Endothelial cell of umbilical vein (primary cell): ENCODE results near the gene MATR3. TPM values are rescaled to one million over a fixed set of nuclear protein-coding genes. Genes with fewer than 3 reads are reported as not detected.

Experiments used
- BruUV-seq: library from RNA; stranded (reverse); fragments of 400-500 nt; replicated peaks from 2 replicates; lab custom pipeline; 2021; lab: Mats Ljungman, UMichigan
- CTCF ChIA-PET: fragments of 300-600, 350-600 bp; sonication (Branson Sonifier 250); formaldehyde crosslinking; loops from one replicate; lab custom pipeline; 2021; ENCODE audit warnings: antibody characterized with exemption, inconsistent platforms; lab: Charles Lee
- POLR2A ChIA-PET: fragments of 300-600, 350-600 bp; sonication (Branson Sonifier 250); formaldehyde crosslinking; loops from one replicate; lab custom pipeline; 2021; ENCODE audit warnings: antibody characterized with exemption, inconsistent platforms; lab: Charles Lee
- DNase-seq: peaks from one replicate; pipeline ENCODE4 v3.0.0-alpha.2; 2011; ENCODE audit warnings: low read depth, low spot score
- FAIRE-seq: peaks from 2 replicates; lab custom pipeline; 2011; peaks lifted over from hg19 to GRCh38; lab: Jason Lieb, UNC
- H2AFZ ChIP-seq: 2 replicates; pipeline ENCODE4 v1.6.0; 2012; ENCODE audit warnings: low read depth, low read length, control low read depth, inconsistent platforms
- H3K27ac ChIP-seq: 2 replicates; pipeline ENCODE4 v1.5.1; 2011; ENCODE audit warnings: low read depth, mild to moderate bottlenecking, control low read depth, low read length, moderate library complexity; ENCODE audit not compliant: insufficient read depth
- H3K27me3 ChIP-seq, 2 experiments: 2 replicates each; pipeline versions ENCODE4 v1.6.0 to v1.6.1; 2011; ENCODE audit warnings: low read length in 2 of 2, mixed read lengths in 1 of 2; ENCODE audit not compliant: control insufficient read depth in 2 of 2, insufficient read depth in 2 of 2
- H3K36me3 ChIP-seq, 2 experiments: 2 replicates in 1 of 2; 3 replicates in 1 of 2; pipeline ENCODE4 v1.5.1; 2011; ENCODE audit warnings: low read length in 2 of 2, mild to moderate bottlenecking in 1 of 2, moderate library complexity in 1 of 2; ENCODE audit not compliant: control insufficient read depth in 2 of 2, insufficient read depth in 2 of 2; ENCODE audit errors: extremely low read depth in 1 of 2
- H3K4me1 ChIP-seq: 3 replicates; pipeline ENCODE4 v1.5.1; 2011; ENCODE audit warnings: mild to moderate bottlenecking, low read length; ENCODE audit not compliant: control insufficient read depth, insufficient read depth; ENCODE audit errors: extremely low read depth
- H3K4me2 ChIP-seq: 2 replicates; pipeline ENCODE4 v1.6.1; 2011; ENCODE audit warnings: low read length, control low read depth, mixed read lengths; ENCODE audit not compliant: insufficient read depth
- H3K4me3 ChIP-seq, 3 experiments: fragments of 200-600 bp in 1 of 3; sonication (generic), shearing (Covaris generic) in 1 of 3; replicated peaks in 1 of 3; 2 replicates each; pipeline ENCODE4 v1.5.1; 2011 to 2016; ENCODE audit warnings: control low read depth in 3 of 3, low read length in 3 of 3, mild to moderate bottlenecking in 2 of 3, inconsistent platforms in 1 of 3, low read depth in 1 of 3, moderate library complexity in 1 of 3; ENCODE audit not compliant: insufficient read depth in 1 of 3
- H3K79me2 ChIP-seq: 2 replicates; pipeline ENCODE4 v1.6.0; 2012; ENCODE audit warnings: low read length, inconsistent platforms; ENCODE audit not compliant: control insufficient read depth, insufficient read depth
- H3K9ac ChIP-seq: replicated peaks from 2 replicates; pipeline ENCODE3; 2011; ENCODE audit warnings: low read length, control low read depth; ENCODE audit not compliant: insufficient read depth; ENCODE audit errors: extremely low read depth
- H3K9me1 ChIP-seq: replicated peaks from 3 replicates; pipeline ENCODE4 v1.6.0; 2011; ENCODE audit warnings: mild to moderate bottlenecking, low read length; ENCODE audit not compliant: control insufficient read depth, insufficient read depth; ENCODE audit errors: extremely low read depth
- H3K9me3 ChIP-seq: replicated peaks from 2 replicates; pipeline ENCODE4 v1.5.1; 2012; ENCODE audit warnings: low read length, inconsistent platforms; ENCODE audit not compliant: control insufficient read depth, insufficient read depth
- H4K20me1 ChIP-seq: replicated peaks from 2 replicates; pipeline ENCODE3; 2011; ENCODE audit warnings: mild to moderate bottlenecking, low read length; ENCODE audit not compliant: control insufficient read depth, insufficient read depth; ENCODE audit errors: extremely low read depth
- CTCF ChIP-seq, 2 donors: IDR thresholded peaks; 1 replicate in 1 of 2; 2 replicates in 1 of 2; pipeline ENCODE4 v1.5.1; 2011; ENCODE audit warnings: low read length in 2 of 2, mild to moderate bottlenecking in 2 of 2, moderate library complexity in 2 of 2, control low read depth in 1 of 2, inconsistent platforms in 1 of 2, low read depth in 1 of 2; ENCODE audit not compliant: insufficient read depth in 1 of 2; ENCODE audit errors: extremely low read depth in 1 of 2
- EZH2 ChIP-seq: IDR thresholded peaks from 2 replicates; pipeline ENCODE4 v1.6.1; 2012; ENCODE audit warnings: borderline replicate concordance, low read depth, mild to moderate bottlenecking, moderate library complexity, low read length, inconsistent platforms; ENCODE audit not compliant: severe bottlenecking
- FOS ChIP-seq: IDR thresholded peaks from 2 replicates; pipeline ENCODE4 v1.6.1; 2011; ENCODE audit warnings: mild to moderate bottlenecking, low read length, moderate library complexity, borderline replicate concordance; ENCODE audit not compliant: insufficient read depth
- GATA2 ChIP-seq: IDR thresholded peaks from 2 replicates; pipeline ENCODE4 v1.7.0; 2011; ENCODE audit warnings: low read depth, mild to moderate bottlenecking, moderate library complexity, mixed read lengths, low read length; ENCODE audit not compliant: insufficient read length, insufficient read depth
- JUN ChIP-seq: IDR thresholded peaks from 2 replicates; pipeline ENCODE4 v1.6.1; 2011; ENCODE audit warnings: borderline replicate concordance, low read depth; ENCODE audit not compliant: insufficient read length, insufficient read depth
- MAX ChIP-seq: IDR thresholded peaks from 2 replicates; pipeline ENCODE4 v1.6.1; 2011; ENCODE audit not compliant: insufficient read depth, insufficient read length
- MYC ChIP-seq: IDR thresholded peaks from one replicate; pipeline ENCODE4 v1.6.1; 2011; ENCODE audit warnings: mild to moderate bottlenecking, low read depth, low read length
- POLR2A ChIP-seq: IDR thresholded peaks from 2 replicates; pipeline ENCODE4 v1.6.1; 2012; ENCODE audit warnings: low read depth, mild to moderate bottlenecking, control low read depth, low read length
- POLR2AphosphoS5 ChIP-seq: IDR thresholded peaks from 2 replicates; pipeline ENCODE4 v1.6.1; 2012; ENCODE audit warnings: low read depth, mild to moderate bottlenecking, control low read depth, low read length, moderate library complexity; ENCODE audit not compliant: insufficient read depth
- dilution Hi-C: fragments of 300-500 bp; cut with MboI; formaldehyde crosslinking; loops from one replicate; pipeline ENCODE4 v1.15.0; 2019; ENCODE audit warnings: low sequenced_read_pairs; ENCODE audit not compliant: extremely low pct_ligation_motif_present
- intact Hi-C: fragments of 100-400 bp; cut with micrococcal nuclease; formaldehyde crosslinking; loops from one replicate; pipeline ENCODE4 v1.10.0; 2022
- polyA plus RNA-seq, 4 experiments: library from polyadenylated mRNA; depleted of rRNA in 3 of 4; stranded (reverse) in 3 of 4; unstranded in 1 of 4; fragments of >200 nt; gene quantifications; 2 replicates each; pipeline versions ENCODE4 v1.2.1 to v1.2.3, GENCODE V29; 2011 to 2012; ENCODE audit warnings: missing spikeins in 1 of 4
- total RNA-seq: library from RNA; stranded (reverse); gene quantifications from 2 replicates; pipeline ENCODE4 v1.2.3, GENCODE V29; 2021

MATR3 gene
- total and polyA plus RNA-seq, 2 donors (not counting 3 experiments of a cell fraction or from before 2014, with no cell fraction given) = 64.0 to 158 TPM

- no peak for TF ChIP-seq POLR2AphosphoS5
- TF ChIP-seq JUN = no peak
- TF ChIP-seq EZH2 = no peak
- no peak for TF ChIP-seq MAX
- no peak for TF ChIP-seq POLR2A
- TF ChIP-seq FOS = no peak
- POLR2A ChIA-PET = no interaction called here
- CTCF ChIA-PET = no interaction called here
- no peak overlapping the region for H3K27ac ChIP-seq
- no peaks in the 10 kb centered on the region for H3K9me1 ChIP-seq
- BruUV-seq = no TSS peak
- H3K36me3 ChIP-seq = peaks cover 2 to 17% of the 10 kb centered on the region in 2 experiments
- DNase-seq (no peak), FAIRE-seq (no peak)
- dilution Hi-C loops = no loop called here
- no peaks in the 10 kb centered on the region for H3K9me3 ChIP-seq
- no peak overlapping the region for H3K4me2 ChIP-seq
- peaks cover 13% of the 10 kb centered on the region for H3K79me2 ChIP-seq
- no peak overlapping the region for H3K9ac ChIP-seq
- intact Hi-C loops = no loop called here
- H3K27me3 ChIP-seq = no peaks in the 10 kb centered on the region
- H4K20me1 ChIP-seq = peaks cover 3% of the 10 kb centered on the region
- H3K4me1 ChIP-seq = no peaks in the 10 kb centered on the region
- H2AFZ ChIP-seq = no peak overlapping the region
- no peak overlapping the region for H3K4me3 ChIP-seq
These were observed 70.4 kb downstream of the MATR3 start for GRCh38 chr5:139363937-139364336.

GRCh38 chr5:139364466-139364865 is 70.9 kb downstream of the MATR3 start:
- DNase-seq (no peak), FAIRE-seq (no peak)
- Histone ChIP-seq H3K36me3 (peaks cover 2 to 20% of the 10 kb centered on the region in 2 experiments), H3K79me2 (peaks cover 11% of the 10 kb centered on the region), H3K9ac (no peak overlapping the region), H2AFZ (no peak overlapping the region), H3K9me1 (no peaks in the 10 kb centered on the region), H4K20me1 (peaks cover 3% of the 10 kb centered on the region), H3K27me3 (no peaks in the 10 kb centered on the region), H3K4me1 (no peaks in the 10 kb centered on the region), H3K9me3 (no peaks in the 10 kb centered on the region), H3K4me2 (no peak overlapping the region), H3K4me3 (no peak overlapping the region), H3K27ac (no peak overlapping the region)
- BruUV-seq = no TSS peak
- dilution Hi-C loops (no loop called here), intact Hi-C loops (no loop called here)
- no peak for TF ChIP-seq MAX
- no peak for TF ChIP-seq EZH2
- TF ChIP-seq FOS = no peak
- no peak for TF ChIP-seq CTCF (IDR thresholded peaks at IDR 0.05; ENCODE audit: extremely low read depth in 1 of 2, insufficient read depth in 1 of 2, low read depth in 1 of 2, low read length in 2 of 2)
- TF ChIP-seq POLR2AphosphoS5 = no peak
- no peak for TF ChIP-seq POLR2A
- TF ChIP-seq JUN = no peak
- no peak for TF ChIP-seq MYC
- TF ChIP-seq GATA2 = no peak
- CTCF ChIA-PET = interaction anchor here (2.1 kb wide), 1 partner anchor 24 kb away, joined by 5 read pairs; no protein-coding TSS in a partner anchor
- POLR2A ChIA-PET = no interaction called here
